KMS-11 (cell line): ENCODE data around the gene SRSF3.

Experiments used
- H2AFZ ChIP-seq: fragments of 200-600 bp; sonication (generic); 2 replicates; pipeline ENCODE4 v1.6.1; 2016; ENCODE audit warnings: antibody characterized with exemption, mixed run types, low read depth
- H3K27ac ChIP-seq: fragments of 200-600 bp; sonication (generic); 2 replicates; pipeline ENCODE4 v1.6.1; 2016; ENCODE audit warnings: mild to moderate bottlenecking, mixed run types
- H3K27me3 ChIP-seq: fragments of 200-600 bp; sonication (generic); 2 replicates; pipeline ENCODE4 v1.6.1; 2017; ENCODE audit warnings: mild to moderate bottlenecking, low read depth, mixed run types, moderate library complexity; ENCODE audit not compliant: insufficient read depth
- H3K36me3 ChIP-seq: fragments of 200-600 bp; sonication (generic); 2 replicates; pipeline ENCODE4 v1.6.1; 2017; ENCODE audit warnings: mild to moderate bottlenecking, mixed run types; ENCODE audit not compliant: insufficient read depth
- H3K4me1 ChIP-seq: fragments of 200-600 bp; sonication (generic); 2 replicates; pipeline ENCODE4 v1.6.1; 2016; ENCODE audit warnings: mild to moderate bottlenecking, low read depth, mixed run types; ENCODE audit not compliant: poor library complexity, severe bottlenecking
- H3K4me2 ChIP-seq: fragments of 200-600 bp; sonication (generic); 2 replicates; pipeline ENCODE4 v1.7.0; 2016; ENCODE audit warnings: mild to moderate bottlenecking, mixed run types
- H3K4me3 ChIP-seq: fragments of 200-600 bp; sonication (generic); IDR thresholded peaks from 2 replicates; pipeline ENCODE4 v1.6.1; 2017; ENCODE audit warnings: low read depth, low read length, mixed read lengths; ENCODE audit not compliant: insufficient read depth
- H3K79me2 ChIP-seq: fragments of 200-600 bp; sonication (generic); 2 replicates; pipeline ENCODE4 v1.6.1; 2016; ENCODE audit warnings: low read depth, mixed run types; ENCODE audit not compliant: insufficient read depth
- H3K9ac ChIP-seq: fragments of 200-600 bp; sonication (generic); 2 replicates; pipeline ENCODE4 v1.6.1; 2016; ENCODE audit warnings: mild to moderate bottlenecking, mixed run types
- H4K20me1 ChIP-seq: fragments of 200-600 bp; sonication (generic); 2 replicates; pipeline ENCODE4 v1.6.1; 2016; ENCODE audit warnings: mild to moderate bottlenecking, mixed run types; ENCODE audit not compliant: insufficient read depth
- CTCF ChIP-seq: fragments of 200-600 bp; sonication (generic); conservative IDR thresholded peaks from 2 replicates; pipeline ENCODE4 v1.6.1; 2017; ENCODE audit warnings: low read depth, mild to moderate bottlenecking, antibody characterized with exemption, low read length, moderate library complexity, mixed read lengths

The SRSF3 gene

GRCh38 chr6:36624461-36625157, 30.4 kb downstream of the SRSF3 start:
- Histone ChIP-seq H3K27ac (no peak overlapping the region), H3K4me1 (peaks cover 19% of the 10 kb centered on the region), H3K4me2 (no peak overlapping the region), H3K27me3 (no peaks in the 10 kb centered on the region), H3K79me2 (no peaks in the 10 kb centered on the region), H4K20me1 (no peaks in the 10 kb centered on the region), H2AFZ (no peak overlapping the region), H3K4me3 (no peak overlapping the region), H3K36me3 (no peaks in the 10 kb centered on the region), H3K9ac (no peak overlapping the region)
- TF ChIP-seq CTCF: no peak

GRCh38 chr6:36625158-36625919, 31.2 kb downstream of the SRSF3 start:
- no peak overlapping the region for H3K27ac ChIP-seq
- H3K27me3 ChIP-seq: no peaks in the 10 kb centered on the region
- no peak overlapping the region for H2AFZ ChIP-seq
- H3K4me1 ChIP-seq: peaks cover 19% of the 10 kb centered on the region
- H4K20me1 ChIP-seq: no peaks in the 10 kb centered on the region
- H3K4me3 ChIP-seq: no peak overlapping the region
- no peaks in the 10 kb centered on the region for H3K36me3 ChIP-seq
- no peak overlapping the region for H3K4me2 ChIP-seq
- TF ChIP-seq CTCF: no peak
- no peaks in the 10 kb centered on the region for H3K79me2 ChIP-seq
- H3K9ac ChIP-seq: no peak overlapping the region

GRCh38 chr6:36626636-36627035, 32.5 kb downstream of the SRSF3 start:
- H4K20me1 ChIP-seq: no peaks in the 10 kb centered on the region
- no peak overlapping the region for H2AFZ ChIP-seq
- H3K9ac ChIP-seq: no peak overlapping the region
- no peak for TF ChIP-seq CTCF
- no peak overlapping the region for H3K4me3 ChIP-seq
- H3K4me1 ChIP-seq: peaks cover 19% of the 10 kb centered on the region
- H3K27me3 ChIP-seq: no peaks in the 10 kb centered on the region
- H3K36me3 ChIP-seq: no peaks in the 10 kb centered on the region
- no peak overlapping the region for H3K27ac ChIP-seq
- H3K4me2 ChIP-seq: no peak overlapping the region
- H3K79me2 ChIP-seq: no peaks in the 10 kb centered on the region

- no peaks in the 10 kb centered on the region for H3K79me2 ChIP-seq
- no peaks in the 10 kb centered on the region for H4K20me1 ChIP-seq
- TF ChIP-seq CTCF: no peak
- no peaks in the 10 kb centered on the region for H3K27me3 ChIP-seq
- H3K4me1 ChIP-seq: peaks cover 19% of the 10 kb centered on the region
- H3K4me3 ChIP-seq: no peak overlapping the region
- no peaks in the 10 kb centered on the region for H3K36me3 ChIP-seq
- no peak overlapping the region for H2AFZ ChIP-seq
- H3K27ac ChIP-seq: no peak overlapping the region
- no peak overlapping the region for H3K9ac ChIP-seq
- no peak overlapping the region for H3K4me2 ChIP-seq
Measured at GRCh38 chr6:36627141-36627540, 33.0 kb downstream of the SRSF3 start.
